ENCODE results near the gene SDS. TPM values are rescaled to one million over a fixed set of nuclear protein-coding genes. Genes with fewer than 3 reads are reported as not detected.

Gene SDS
- total and polyA plus RNA-seq, 2 of the 8 experiments (the other 6 are each of a cell fraction or from before 2014, with no cell fraction given), result 0.21 TPM; not detected in 1

GRCh38 chr12:113405694-113406093, 2.0 kb upstream of the SDS start:
- no peaks in the 10 kb centered on the region for H3K9me3 ChIP-seq (ENCODE audit: insufficient read depth in 2 of 2, low read depth in 1 of 2, low read length in 1 of 2)
- no peaks in the 10 kb centered on the region for H4K20me1 ChIP-seq (replicated peaks in 1 of 2; ENCODE audit: control insufficient read depth in 1 of 2, insufficient read depth in 2 of 2, low read length in 2 of 2)
- no peak overlapping the region for H3K27ac ChIP-seq (ENCODE audit: low read depth, low read length)
- peak overlapping the region in 1 of 2 experiments; percentile 18; a peak in 1 of 4 replicates for H3K4me2 ChIP-seq (ENCODE audit: insufficient read depth in 1 of 2, low read depth in 2 of 2, low read length in 2 of 2)
- TF ChIP-seq YY1 (IDR thresholded peaks at IDR 0.05; ENCODE audit: low read depth, low read length), result no peak
- TF ChIP-seq BACH1 (IDR thresholded peaks at IDR 0.05; ENCODE audit: low read length), result no peak
- TF ChIP-seq SP1 (IDR thresholded peaks at IDR 0.05; ENCODE audit: low read depth, low read length), result no peak
- TF ChIP-seq CBX8 (IDR thresholded peaks at IDR 0.05; ENCODE audit: borderline replicate concordance, low read depth, low read length), result no peak
- TF ChIP-seq POLR2AphosphoS5 (IDR thresholded peaks at IDR 0.05; ENCODE audit: low read depth, low read length), result no peak
- TF ChIP-seq CEBPB (IDR thresholded peaks at IDR 0.05; ENCODE audit: low read depth, low read length), result no peak
- TF ChIP-seq KDM5A (IDR thresholded peaks at IDR 0.05; ENCODE audit: low read length), result no peak
- TF ChIP-seq ASH2L (IDR thresholded peaks at IDR 0.05; ENCODE audit: low read length), result no peak
- no peak for TF ChIP-seq SUZ12 (IDR thresholded peaks at IDR 0.05; ENCODE audit: low read length)
- no peak for TF ChIP-seq POU5F1 (IDR thresholded peaks at IDR 0.05; ENCODE audit: low read depth, low read length)
- TF ChIP-seq SRF (IDR thresholded peaks at IDR 0.05; ENCODE audit: low read depth, low read length), result no peak
- TF ChIP-seq HDAC6 (IDR thresholded peaks at IDR 0.05; ENCODE audit: low read depth, low read length), result no peak
- no peak for TF ChIP-seq CHD2 (IDR thresholded peaks at IDR 0.05; ENCODE audit: low read length)
- no peak for TF ChIP-seq HDAC2 (IDR thresholded peaks at IDR 0.05; ENCODE audit: borderline replicate concordance in 1 of 2, low read depth in 2 of 2, low read length in 2 of 2)
- no peak for TF ChIP-seq RFX5 (IDR thresholded peaks at IDR 0.05; ENCODE audit: borderline replicate concordance, low read depth, low read length)
- H3K23ac ChIP-seq (ENCODE audit: insufficient read length), result no peak overlapping the region
- no peak overlapping the region for H2AFZ ChIP-seq (ENCODE audit: low read length)
- no peak overlapping the region for H2BK15ac ChIP-seq (ENCODE audit: low read length)
- no peak overlapping the region for H3K9ac ChIP-seq (replicated peaks in 1 of 4; ENCODE audit: extremely low read depth in 1 of 4, low read depth in 3 of 4, low read length in 3 of 4)
- CTCF ChIA-PET (ENCODE audit: partially characterized antibody), result interaction anchor here (0.6 to 2.2 kb wide), 7 partner anchors 10 to 458 kb away, joined by 3 to 12 read pairs (median 4); partner anchors contain the start of gene SDSL
- peaks cover 0 to 6% (median 3%) of the 10 kb centered on the region in 4 experiments; a peak in 4 of 7 replicates for H3K4me1 ChIP-seq (replicated peaks in 1 of 4; ENCODE audit: control insufficient read depth in 3 of 4, insufficient read depth in 4 of 4, low read length in 3 of 4)
- no peak overlapping the region for H4K91ac ChIP-seq (replicated peaks; ENCODE audit: insufficient read length, low read length)
- no peak overlapping the region for H3K4me3 ChIP-seq (ENCODE audit: extremely low read depth in 1 of 4, insufficient read depth in 2 of 4, low read depth in 3 of 4, low read length in 4 of 4)
- no peak overlapping the region for H3K4ac ChIP-seq (replicated peaks; ENCODE audit: insufficient read length, low read depth, low read length)
- no peak overlapping the region for H3K18ac ChIP-seq (ENCODE audit: extremely low read depth, low read length)
- no peak overlapping the region for H2BK12ac ChIP-seq (ENCODE audit: low read depth, low read length)
- 57% methylated on average over 3 of the region's 3 CpGs; no CpG with 5 or more reads in 1 of the 2 experiments for WGBS, 2 experiments (ENCODE audit: extremely low coverage in 1 of 2, insufficient coverage in 1 of 2, insufficient read length in 1 of 2, insufficient replicate concordance in 2 of 2, low coverage in 1 of 2, low lambda C conversion rate in 2 of 2, missing lambda C conversion rate in 1 of 2)
- no peak overlapping the region for H3K14ac ChIP-seq (ENCODE audit: insufficient read length)
- H4K5ac ChIP-seq (ENCODE audit: insufficient read length, low read depth, low read length), result no peak overlapping the region
- POLR2A ChIA-PET (ENCODE audit: partially characterized antibody), result no interaction called here
- H3K23me2 ChIP-seq (ENCODE audit: low read depth, low read length), result no peaks in the 10 kb centered on the region; the same call in 1 of the 2 replicates
- DNase-seq (ENCODE audit: low read depth in 1 of 2, low spot score in 2 of 2), result no peak
- H4K8ac ChIP-seq (ENCODE audit: extremely low read depth, insufficient read depth, low read length), result no peak overlapping the region
- no peak for FAIRE-seq
- H3K79me2 ChIP-seq (ENCODE audit: control insufficient read depth in 1 of 2, insufficient read depth in 2 of 2, low read length in 2 of 2), result no peaks in the 10 kb centered on the region
- no peak overlapping the region for H2AK5ac ChIP-seq (ENCODE audit: low read depth, low read length)
- no peaks in the 10 kb centered on the region for H3K36me3 ChIP-seq (ENCODE audit: control insufficient read depth in 2 of 4, insufficient read depth in 4 of 4, low read length in 3 of 4)
- no peaks in the 10 kb centered on the region for H3K27me3 ChIP-seq (replicated peaks in 1 of 4; ENCODE audit: control insufficient read depth in 3 of 4, extremely low read depth in 1 of 4, insufficient read depth in 3 of 4, low read length in 3 of 4)
- H2BK120ac ChIP-seq (replicated peaks; ENCODE audit: low read depth, low read length), result no peak overlapping the region
- no peak overlapping the region for H2BK20ac ChIP-seq (ENCODE audit: low read length)
- no peak overlapping the region for H2BK5ac ChIP-seq (ENCODE audit: low read depth, low read length)
- no peaks in the 10 kb centered on the region for H3K79me1 ChIP-seq (ENCODE audit: low read depth, low read length)
- H3K56ac ChIP-seq (replicated peaks; ENCODE audit: insufficient read length, low read depth, low read length), result no peak overlapping the region
